Loucy (cell line): ENCODE measurements around the gene GOLGA6D.
"Not testable (repeated sequence)": the region's sequence is repeated elsewhere in the genome, so short reads cannot be mapped to it uniquely, and the experiment has no call there.

Source experiments
- H2AFZ ChIP-seq: fragments of 200-600 bp; sonication (generic); 2 replicates; pipeline ENCODE4 v1.6.0; 2016; ENCODE audit warnings: antibody characterized with exemption, mild to moderate bottlenecking, low read length, moderate library complexity
- H3F3A ChIP-seq: fragments of 200-600 bp; 2 replicates; pipeline ENCODE4 v1.6.0; 2016; ENCODE audit warnings: antibody characterized with exemption, low read depth, mild to moderate bottlenecking
- H3K27me3 ChIP-seq: fragments of 200-600 bp; sonication (generic); 2 replicates; pipeline ENCODE4 v1.6.1; 2014; ENCODE audit warnings: low read length, mild to moderate bottlenecking; ENCODE audit not compliant: insufficient read depth, poor library complexity, severe bottlenecking
- H3K36me3 ChIP-seq: fragments of 200-600 bp; sonication (generic); 2 replicates; pipeline ENCODE4 v1.6.1; 2016; ENCODE audit warnings: low read length; ENCODE audit not compliant: insufficient read depth
- H3K4me1 ChIP-seq: fragments of 200-600 bp; sonication (generic); 2 replicates; pipeline ENCODE4 v1.5.1; 2014; ENCODE audit warnings: low read length, mild to moderate bottlenecking; ENCODE audit not compliant: insufficient read depth, poor library complexity, severe bottlenecking
- H3K4me2 ChIP-seq: fragments of 200-600 bp; sonication (generic); 2 replicates; pipeline ENCODE4 v1.6.0; 2014; ENCODE audit warnings: antibody characterized with exemption, low read length, low read depth, mild to moderate bottlenecking; ENCODE audit not compliant: poor library complexity, severe bottlenecking
- H3K4me3 ChIP-seq: fragments of 200-600 bp; sonication (generic); 2 replicates; pipeline ENCODE4 v1.5.1; 2014; ENCODE audit warnings: low read length, mild to moderate bottlenecking, mixed read lengths; ENCODE audit not compliant: poor library complexity, severe bottlenecking
- H3K79me2 ChIP-seq: fragments of 200-600 bp; sonication (generic); 2 replicates; pipeline ENCODE4 v1.6.1; 2014; ENCODE audit warnings: low read length; ENCODE audit not compliant: insufficient read depth
- H3K9ac ChIP-seq: fragments of 200-600 bp; sonication (generic); 2 replicates; pipeline ENCODE4 v1.6.0; 2014; ENCODE audit warnings: mild to moderate bottlenecking, low read depth, low read length, moderate library complexity; ENCODE audit not compliant: poor library complexity, severe bottlenecking
- H3K9me2 ChIP-seq: fragments of 200-600 bp; sonication (generic); replicated peaks from 2 replicates; pipeline ENCODE4 v1.6.1; 2016; ENCODE audit warnings: low read depth, low read length, mixed read lengths
- H3K9me3 ChIP-seq: fragments of 200-600 bp; sonication (generic); 2 replicates; pipeline ENCODE4 v1.6.1; 2014; ENCODE audit warnings: mild to moderate bottlenecking, antibody characterized with exemption, low read length, low read depth; ENCODE audit not compliant: insufficient read depth
- H4K20me1 ChIP-seq: fragments of 200-600 bp; sonication (generic); 2 replicates; pipeline ENCODE4 v1.6.0; 2014; ENCODE audit warnings: antibody characterized with exemption, low read length, mild to moderate bottlenecking; ENCODE audit not compliant: insufficient read depth, poor library complexity, severe bottlenecking
- CTCF ChIP-seq: fragments of 200-600 bp; sonication (generic); conservative IDR thresholded peaks from 2 replicates; pipeline ENCODE4 v1.5.1; 2014; ENCODE audit warnings: mild to moderate bottlenecking, antibody characterized with exemption, low read length
- EZH2phosphoT487 ChIP-seq: fragments of 200-600 bp; IDR thresholded peaks from 2 replicates; pipeline ENCODE4 v1.6.1; 2018; ENCODE audit warnings: antibody characterized with exemption, mild to moderate bottlenecking, moderate library complexity, borderline replicate concordance

Gene GOLGA6D

GRCh38 chr15:75328493-75329314 is 46.1 kb downstream of the GOLGA6D start:
- Histone ChIP-seq H3K9me3 (no peaks in the 10 kb centered on the region), H3F3A (no peaks in the 10 kb centered on the region), H3K27me3 (no peaks in the 10 kb centered on the region), H3K36me3 (no peaks in the 10 kb centered on the region), H2AFZ (no peak overlapping the region), H3K9ac (no peak overlapping the region), H4K20me1 (no peaks in the 10 kb centered on the region), H3K4me1 (no peaks in the 10 kb centered on the region), H3K9me2 (no peaks in the 10 kb centered on the region), H3K4me3 (no peak overlapping the region), H3K4me2 (no peak overlapping the region), H3K79me2 (no peaks in the 10 kb centered on the region)
- TF ChIP-seq CTCF, result no peak; the same call in 1 of the 2 replicates
- no peak for TF ChIP-seq EZH2phosphoT487

- Histone ChIP-seq H2AFZ (no peak overlapping the region), H3K9me2 (no peaks in the 10 kb centered on the region), H3K4me1 (no peaks in the 10 kb centered on the region), H4K20me1 (no peaks in the 10 kb centered on the region), H3K36me3 (no peaks in the 10 kb centered on the region), H3K4me3 (no peak overlapping the region), H3K27me3 (no peaks in the 10 kb centered on the region), H3K9ac (no peak overlapping the region), H3K4me2 (no peak overlapping the region), H3K9me3 (no peaks in the 10 kb centered on the region), H3F3A (no peaks in the 10 kb centered on the region), H3K79me2 (no peaks in the 10 kb centered on the region)
- TF ChIP-seq EZH2phosphoT487 (no peak), CTCF (no peak)
These were observed 46.9 kb downstream of the GOLGA6D start for GRCh38 chr15:75329571-75329970.

- H3F3A ChIP-seq, H3K36me3 ChIP-seq, H3K27me3 ChIP-seq: not testable (repeated sequence)
These were observed 49.5 kb downstream of the GOLGA6D start for GRCh38 chr15:75332093-75332492.

GRCh38 chr15:75333654-75334419 is 51.2 kb downstream of the GOLGA6D start:
- not testable (repeated sequence) for H3K27me3 ChIP-seq, H3K36me3 ChIP-seq, H3K9ac ChIP-seq, H2AFZ ChIP-seq, H3F3A ChIP-seq, H3K4me3 ChIP-seq, H3K4me2 ChIP-seq, H3K9me3 ChIP-seq, H3K9me2 ChIP-seq, H4K20me1 ChIP-seq
- H3K79me2 ChIP-seq, result peaks cover 16% of the 10 kb centered on the region
- peaks cover 10% of the 10 kb centered on the region for H3K4me1 ChIP-seq

More at GRCh38 chr15:75332093-75332492, 49.5 kb downstream of the GOLGA6D start:
- peaks cover 14% of the 10 kb centered on the region for H3K79me2 ChIP-seq
- not testable (repeated sequence) for H4K20me1 ChIP-seq, H2AFZ ChIP-seq, H3K9me3 ChIP-seq, H3K4me3 ChIP-seq, H3K9ac ChIP-seq, H3K4me1 ChIP-seq, H3K4me2 ChIP-seq, H3K9me2 ChIP-seq
